HG03439 (cell line): Measurements from ENCODE around the gene CUL4A.
"Not testable (repeated sequence)": the region's sequence is repeated elsewhere in the genome, so short reads cannot be mapped to it uniquely, and the experiment has no call there.

Experiments used
- ATAC-seq: cut with Tn5 transposase; IDR thresholded peaks from one replicate; pipeline ENCODE4 v1.9.1; 2021; ENCODE audit warnings: mild to moderate bottlenecking, moderate library complexity; ENCODE audit not compliant: unreplicated experiment

Gene CUL4A

GRCh38 chr13:113283904-113284303, 74.5 kb downstream of the CUL4A start:
- ATAC-seq = no peak

GRCh38 chr13:113288880-113289279, 79.5 kb downstream of the CUL4A start:
- ATAC-seq = no peak

- no peak for ATAC-seq
These were observed 81.7 kb downstream of the CUL4A start for GRCh38 chr13:113291129-113291528.

GRCh38 chr13:113292021-113292862, 82.8 kb downstream of the CUL4A start:
- no peak for ATAC-seq

GRCh38 chr13:113293686-113294085, 84.3 kb downstream of the CUL4A start:
- no peak for ATAC-seq

- no peak for ATAC-seq
These were observed 86.4 kb downstream of the CUL4A start for GRCh38 chr13:113295776-113296175.

- ATAC-seq = peak; percentile 78
These were observed 87.5 kb downstream of the CUL4A start, which contains the start of gene LAMP1 for GRCh38 chr13:113296823-113297369. LAMP1 (plus strand) TSS chr13:113297239; CDS start chr13:113297435, 196 bp downstream.

GRCh38 chr13:113297370-113298042, 88.1 kb downstream of the CUL4A start:
- peak; percentile 31 for ATAC-seq

- no peak for ATAC-seq
These were observed 88.9 kb downstream of the CUL4A start for GRCh38 chr13:113298043-113298945.

GRCh38 chr13:113299951-113300350, 90.5 kb downstream of the CUL4A start:
- no peak for ATAC-seq

GRCh38 chr13:113302986-113303385, 93.6 kb downstream of the CUL4A start:
- no peak for ATAC-seq

GRCh38 chr13:113304121-113304520, 94.7 kb downstream of the CUL4A start:
- no peak for ATAC-seq

GRCh38 chr13:113305208-113305607, 95.8 kb downstream of the CUL4A start:
- ATAC-seq = no peak

GRCh38 chr13:113307491-113307890, 98.1 kb downstream of the CUL4A start:
- no peak for ATAC-seq

- ATAC-seq = no peak
These were observed 100.1 kb downstream of the CUL4A start for GRCh38 chr13:113309473-113309872.

- ATAC-seq = not testable (repeated sequence)
These were observed 104.7 kb downstream of the CUL4A start for GRCh38 chr13:113314112-113314511.

GRCh38 chr13:113314895-113315470, 105.6 kb downstream of the CUL4A start:
- not testable (repeated sequence) for ATAC-seq

GRCh38 chr13:113315992-113316391, 106.6 kb downstream of the CUL4A start:
- no peak for ATAC-seq
